ENCODE results near the gene LRCH4.

LRCH4 gene

GRCh38 chr7:100582041-100582579 lies 3.8 kb downstream of the LRCH4 start:
- DNase-seq, result no peak

GRCh38 chr7:100580466-100581283 lies 5.3 kb downstream of the LRCH4 start:
- DNase-seq, result no peak

- DNase-seq, result no peak
These were observed 7.4 kb downstream of the LRCH4 start for GRCh38 chr7:100578246-100579183.

GRCh38 chr7:100577507-100577906 lies 8.4 kb downstream of the LRCH4 start:
- no peak for DNase-seq

- no peak for DNase-seq
These were observed 8.8 kb downstream of the LRCH4 start for GRCh38 chr7:100577103-100577502.

GRCh38 chr7:100576384-100576993 lies 9.4 kb downstream of the LRCH4 start:
- DNase-seq, result no peak

- no peak for DNase-seq
These were observed 10.1 kb downstream of the LRCH4 start for GRCh38 chr7:100575746-100576383.

- DNase-seq, result no peak
These were observed 10.7 kb downstream of the LRCH4 start for GRCh38 chr7:100575206-100575631.

GRCh38 chr7:100574362-100575205 lies 11.3 kb downstream of the LRCH4 start:
- no peak for DNase-seq

- no peak for DNase-seq
These were observed 12.1 kb downstream of the LRCH4 start, which contains the start of gene SAP25 for GRCh38 chr7:100573691-100574361. Gene SAP25, minus strand, starts transcription at chr7:100573900. Its CDS starts 158 bp downstream, at chr7:100573742.

GRCh38 chr7:100572949-100573675 lies 12.8 kb downstream of the LRCH4 start:
- DNase-seq, result no peak

- no peak for DNase-seq
These were observed 13.5 kb downstream of the LRCH4 start for GRCh38 chr7:100572281-100572948.

- DNase-seq, result no peak
These were observed 14.2 kb downstream of the LRCH4 start for GRCh38 chr7:100571829-100572116.

- DNase-seq, result no peak
These were observed 14.7 kb downstream of the LRCH4 start for GRCh38 chr7:100570954-100571828.

- no peak for DNase-seq
These were observed 16.8 kb downstream of the LRCH4 start for GRCh38 chr7:100568896-100569844.

GRCh38 chr7:100568176-100568895 lies 17.6 kb downstream of the LRCH4 start:
- DNase-seq, result no peak

- DNase-seq, result no peak
These were observed 18.2 kb downstream of the LRCH4 start for GRCh38 chr7:100567751-100568175.
